Transverse colon (tissue), 4 donors: ENCODE data around the gene SLC16A6.

ENCODE experiments used
- EP300 ChIP-seq: sonication (generic); formaldehyde crosslinking; IDR thresholded peaks from one replicate; pipeline ENCODE4 v1.6.1; 2017; ENCODE audit warnings: antibody characterized with exemption, low read depth
- POLR2A ChIP-seq: fragments of 450-650 bp; IDR thresholded peaks from one replicate; pipeline ENCODE4 v1.6.1; 2016; ENCODE audit warnings: antibody characterized with exemption, mild to moderate bottlenecking, moderate library complexity
- POLR2AphosphoS5 ChIP-seq, 3 donors: sonication (generic); formaldehyde crosslinking; IDR thresholded peaks; one replicate each; pipeline ENCODE4 v1.6.1; 2016; ENCODE audit warnings: antibody characterized with exemption in 3 of 3
- TF ChIP-seq, protein P1 (sequence below), 5 experiments: fragments of 200-600 bp in 3 of 5; fragments of 450-650 bp in 2 of 5; sonication (generic) in 3 of 5; IDR thresholded peaks; 1 replicate in 2 of 5; 2 replicates in 3 of 5; pipeline ENCODE4 v1.5.1; 2016 to 2017; ENCODE audit warnings: antibody characterized with exemption in 5 of 5, inconsistent platforms in 3 of 5, mild to moderate bottlenecking in 2 of 5, moderate library complexity in 1 of 5

DNA sequence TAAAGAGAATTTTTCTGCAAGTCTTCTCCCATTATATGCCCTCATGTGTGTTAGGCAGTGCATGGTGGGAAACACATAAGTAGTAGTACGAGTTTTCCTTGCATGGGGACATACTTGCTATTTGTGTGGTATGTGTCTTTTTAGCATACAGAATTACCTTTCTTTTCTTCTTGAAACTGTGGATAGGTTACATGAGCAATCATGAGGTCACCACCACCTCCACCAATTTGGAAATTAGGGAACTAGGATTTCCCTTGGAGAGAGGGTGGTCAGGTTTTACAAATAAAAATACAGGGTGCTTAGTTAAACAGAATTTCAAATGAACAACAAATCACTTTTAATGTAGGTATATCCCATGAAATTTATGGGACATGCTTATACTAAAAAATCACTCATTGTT lies 59.4 kb downstream of the SLC16A6 start:
- TF ChIP-seq, protein P1, sequence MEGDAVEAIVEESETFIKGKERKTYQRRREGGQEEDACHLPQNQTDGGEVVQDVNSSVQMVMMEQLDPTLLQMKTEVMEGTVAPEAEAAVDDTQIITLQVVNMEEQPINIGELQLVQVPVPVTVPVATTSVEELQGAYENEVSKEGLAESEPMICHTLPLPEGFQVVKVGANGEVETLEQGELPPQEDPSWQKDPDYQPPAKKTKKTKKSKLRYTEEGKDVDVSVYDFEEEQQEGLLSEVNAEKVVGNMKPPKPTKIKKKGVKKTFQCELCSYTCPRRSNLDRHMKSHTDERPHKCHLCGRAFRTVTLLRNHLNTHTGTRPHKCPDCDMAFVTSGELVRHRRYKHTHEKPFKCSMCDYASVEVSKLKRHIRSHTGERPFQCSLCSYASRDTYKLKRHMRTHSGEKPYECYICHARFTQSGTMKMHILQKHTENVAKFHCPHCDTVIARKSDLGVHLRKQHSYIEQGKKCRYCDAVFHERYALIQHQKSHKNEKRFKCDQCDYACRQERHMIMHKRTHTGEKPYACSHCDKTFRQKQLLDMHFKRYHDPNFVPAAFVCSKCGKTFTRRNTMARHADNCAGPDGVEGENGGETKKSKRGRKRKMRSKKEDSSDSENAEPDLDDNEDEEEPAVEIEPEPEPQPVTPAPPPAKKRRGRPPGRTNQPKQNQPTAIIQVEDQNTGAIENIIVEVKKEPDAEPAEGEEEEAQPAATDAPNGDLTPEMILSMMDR (IDR thresholded peaks at IDR 0.05), result no peak
- TF ChIP-seq POLR2AphosphoS5 (IDR thresholded peaks at IDR 0.05) (no peak), POLR2A (no peak), EP300 (no peak)
